ENCODE data around the gene LAMC3. TPM values are rescaled to one million over a fixed set of nuclear protein-coding genes. Genes with fewer than 3 reads are reported as not detected.

LAMC3 gene
- polyA plus RNA-seq, 1 experiment, result not detected

GRCh38 chr9:130990306-130990977 lies 18.5 kb upstream of the LAMC3 start:
- peaks cover 8% of the 10 kb centered on the region for H3K27me3 ChIP-seq (ENCODE audit: control insufficient read depth, insufficient read depth, low read length)
- ChIA-PET POLR2A (no interaction called here), CTCF (interaction anchor here (0.5 kb wide), 1 partner anchor 283 kb away, joined by 3 read pairs; no protein-coding TSS in a partner anchor)
- no peaks in the 10 kb centered on the region; the same call in 1 of the 2 replicates for H3K9me3 ChIP-seq (ENCODE audit: control insufficient read depth, insufficient read depth, low read length)
- no peak overlapping the region for H3K27ac ChIP-seq (ENCODE audit: low read depth, low read length)
- H3K4me3 ChIP-seq (ENCODE audit: low read depth, low read length), result no peak overlapping the region
- DNase-seq (ENCODE audit: low read depth, low spot score), result no peak
- TF ChIP-seq, protein P1, sequence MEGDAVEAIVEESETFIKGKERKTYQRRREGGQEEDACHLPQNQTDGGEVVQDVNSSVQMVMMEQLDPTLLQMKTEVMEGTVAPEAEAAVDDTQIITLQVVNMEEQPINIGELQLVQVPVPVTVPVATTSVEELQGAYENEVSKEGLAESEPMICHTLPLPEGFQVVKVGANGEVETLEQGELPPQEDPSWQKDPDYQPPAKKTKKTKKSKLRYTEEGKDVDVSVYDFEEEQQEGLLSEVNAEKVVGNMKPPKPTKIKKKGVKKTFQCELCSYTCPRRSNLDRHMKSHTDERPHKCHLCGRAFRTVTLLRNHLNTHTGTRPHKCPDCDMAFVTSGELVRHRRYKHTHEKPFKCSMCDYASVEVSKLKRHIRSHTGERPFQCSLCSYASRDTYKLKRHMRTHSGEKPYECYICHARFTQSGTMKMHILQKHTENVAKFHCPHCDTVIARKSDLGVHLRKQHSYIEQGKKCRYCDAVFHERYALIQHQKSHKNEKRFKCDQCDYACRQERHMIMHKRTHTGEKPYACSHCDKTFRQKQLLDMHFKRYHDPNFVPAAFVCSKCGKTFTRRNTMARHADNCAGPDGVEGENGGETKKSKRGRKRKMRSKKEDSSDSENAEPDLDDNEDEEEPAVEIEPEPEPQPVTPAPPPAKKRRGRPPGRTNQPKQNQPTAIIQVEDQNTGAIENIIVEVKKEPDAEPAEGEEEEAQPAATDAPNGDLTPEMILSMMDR (IDR thresholded peaks at IDR 0.05; ENCODE audit: low read depth, low read length), result no peak

GRCh38 chr9:130990978-130991777 lies 17.8 kb upstream of the LAMC3 start:
- no peaks in the 10 kb centered on the region; the same call in 1 of the 2 replicates for H3K9me3 ChIP-seq (ENCODE audit: control insufficient read depth, insufficient read depth, low read length)
- H3K27ac ChIP-seq (ENCODE audit: low read depth, low read length), result no peak overlapping the region
- H3K27me3 ChIP-seq (ENCODE audit: control insufficient read depth, insufficient read depth, low read length), result peaks cover 8% of the 10 kb centered on the region
- POLR2A ChIA-PET, result no interaction called here
- TF ChIP-seq, protein P1 (IDR thresholded peaks at IDR 0.05; ENCODE audit: low read depth, low read length), result no peak
- no peak overlapping the region for H3K4me3 ChIP-seq (ENCODE audit: low read depth, low read length)
- no peak for DNase-seq (ENCODE audit: low read depth, low spot score)
- CTCF ChIA-PET, result no interaction called here

DNA sequence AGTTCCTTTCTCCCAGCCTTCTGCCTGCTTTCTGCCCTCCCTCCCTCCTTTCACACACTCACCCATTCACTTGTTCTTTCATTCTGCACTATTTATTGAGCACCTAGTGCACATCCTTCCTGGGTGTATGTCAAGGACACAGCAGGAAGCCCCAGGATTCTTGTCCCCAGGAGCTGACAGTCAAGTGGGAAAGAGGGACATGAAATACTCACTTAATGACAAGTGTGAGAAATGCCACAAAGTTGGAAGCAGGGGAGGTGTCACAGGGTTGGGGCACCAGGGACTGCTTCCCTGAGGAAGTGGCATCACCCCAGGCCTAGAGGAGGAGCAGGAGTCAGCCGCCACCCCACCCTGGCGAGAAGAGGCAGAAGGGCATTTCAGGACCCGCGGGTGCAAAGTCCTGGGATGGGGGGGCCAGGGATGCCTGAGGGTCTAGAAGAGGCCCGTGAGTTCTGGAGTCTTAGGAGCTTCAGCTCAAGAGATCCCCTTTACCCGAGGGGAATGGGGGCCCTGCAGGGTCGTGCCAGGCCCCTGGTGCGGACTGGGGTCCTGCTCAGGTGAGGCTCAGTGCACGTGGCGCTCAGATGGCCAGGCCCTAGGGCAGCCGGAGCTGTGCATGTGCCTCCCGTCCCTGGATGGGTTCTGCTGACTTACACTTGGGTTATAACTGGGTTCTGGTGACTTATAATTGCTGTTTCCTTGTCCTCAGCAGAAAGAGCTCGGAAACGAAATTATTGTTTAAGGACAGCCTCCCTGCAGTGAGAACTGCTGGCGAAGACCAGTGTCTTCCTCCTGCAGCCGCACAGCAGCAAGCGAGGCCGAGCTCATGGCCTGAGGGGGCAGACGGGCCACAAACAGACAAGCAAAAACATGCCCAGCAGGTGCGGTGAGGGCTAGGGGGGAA lies 16.9 kb upstream of the LAMC3 start:
- TF ChIP-seq, protein P1 (IDR thresholded peaks at IDR 0.05; ENCODE audit: low read depth, low read length), result no peak
- Histone ChIP-seq H3K9me3 (ENCODE audit: control insufficient read depth, insufficient read depth, low read length) (no peaks in the 10 kb centered on the region; the same call in 1 of the 2 replicates), H3K27me3 (ENCODE audit: control insufficient read depth, insufficient read depth, low read length) (peaks cover 6% of the 10 kb centered on the region), H3K4me3 (ENCODE audit: low read depth, low read length) (no peak overlapping the region), H3K27ac (ENCODE audit: low read depth, low read length) (no peak overlapping the region)
- ChIA-PET CTCF (no interaction called here), POLR2A (no interaction called here)
- no peak for DNase-seq (ENCODE audit: low read depth, low spot score)

DNA sequence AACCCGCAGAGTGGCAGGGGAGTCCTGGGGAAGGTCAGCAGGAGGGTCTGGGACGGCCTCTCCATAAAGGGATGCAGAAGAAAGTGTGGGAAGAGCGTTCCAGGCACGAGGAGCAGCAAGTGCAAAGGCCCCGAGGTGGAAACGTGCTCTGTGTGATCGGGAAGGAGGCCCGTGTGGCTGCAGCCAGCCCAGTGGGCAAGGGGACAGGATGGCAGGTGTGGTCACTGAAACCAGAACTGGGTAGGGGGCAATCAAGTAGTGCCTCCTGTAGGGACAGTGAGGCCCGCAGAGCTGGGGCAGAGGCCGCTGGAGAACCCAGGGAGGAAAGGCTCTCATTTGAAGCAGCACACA lies 16.3 kb upstream of the LAMC3 start:
- Histone ChIP-seq H3K9me3 (ENCODE audit: control insufficient read depth, insufficient read depth, low read length) (no peaks in the 10 kb centered on the region; the same call in 1 of the 2 replicates), H3K4me3 (ENCODE audit: low read depth, low read length) (no peak overlapping the region), H3K27me3 (ENCODE audit: control insufficient read depth, insufficient read depth, low read length) (peaks cover 6% of the 10 kb centered on the region), H3K27ac (ENCODE audit: low read depth, low read length) (no peak overlapping the region)
- DNase-seq (ENCODE audit: low read depth, low spot score), result no peak
- ChIA-PET POLR2A (no interaction called here), CTCF (no interaction called here)
- TF ChIP-seq, protein P1 (IDR thresholded peaks at IDR 0.05; ENCODE audit: low read depth, low read length), result no peak
